HG03378 (cell line): Measurements from ENCODE around the gene SNX30.

Experiments
- ATAC-seq: cut with Tn5 transposase; IDR thresholded peaks from one replicate; pipeline ENCODE4 v1.9.1; 2021; ENCODE audit warnings: mild to moderate bottlenecking, moderate library complexity; ENCODE audit not compliant: unreplicated experiment

Gene SNX30

GRCh38 chr9:112751056-112751795, 666 bp downstream of the SNX30 start:
- peak; percentile 33 for ATAC-seq

- ATAC-seq = no peak
Observed at GRCh38 chr9:112752334-112753125, 2.0 kb downstream of the SNX30 start.

GRCh38 chr9:112753725-112754124, 3.2 kb downstream of the SNX30 start:
- ATAC-seq = no peak

- ATAC-seq = no peak
Observed at GRCh38 chr9:112754578-112754977, 4.0 kb downstream of the SNX30 start.

- no peak for ATAC-seq
Observed at GRCh38 chr9:112755016-112755427, 4.5 kb downstream of the SNX30 start.

- ATAC-seq = no peak
Observed at GRCh38 chr9:112755675-112756074, 5.1 kb downstream of the SNX30 start.

GRCh38 chr9:112757282-112757883, 6.8 kb downstream of the SNX30 start:
- no peak for ATAC-seq

- ATAC-seq = no peak
Observed at GRCh38 chr9:112757940-112758339, 7.4 kb downstream of the SNX30 start.

- no peak for ATAC-seq
Observed at GRCh38 chr9:112760821-112761220, 10.3 kb downstream of the SNX30 start.

GRCh38 chr9:112761912-112762655, 11.5 kb downstream of the SNX30 start:
- ATAC-seq = no peak

GRCh38 chr9:112762726-112763518, 12.4 kb downstream of the SNX30 start:
- no peak for ATAC-seq

- no peak for ATAC-seq
Observed at GRCh38 chr9:112764344-112764743, 13.8 kb downstream of the SNX30 start.

GRCh38 chr9:112764837-112765236, 14.3 kb downstream of the SNX30 start:
- no peak for ATAC-seq

GRCh38 chr9:112765281-112765680, 14.7 kb downstream of the SNX30 start:
- ATAC-seq = no peak

GRCh38 chr9:112771359-112772214, 21.0 kb downstream of the SNX30 start:
- ATAC-seq = peak; percentile 46

- no peak for ATAC-seq
Observed at GRCh38 chr9:112772215-112772509, 21.6 kb downstream of the SNX30 start.

- ATAC-seq = no peak
Observed at GRCh38 chr9:112772551-112772950, 22.0 kb downstream of the SNX30 start.

- peak; percentile 45 for ATAC-seq
Observed at GRCh38 chr9:112774006-112774996, 23.7 kb downstream of the SNX30 start.
